Posterior vena cava (tissue), 2 donors: ENCODE data around the gene DHX8. TPM values are rescaled to one million over a fixed set of nuclear protein-coding genes. Genes with fewer than 3 reads are reported as not detected.
"Not testable (repeated sequence)": the region's sequence is repeated elsewhere in the genome, so short reads cannot be mapped to it uniquely, and the experiment has no call there.

ENCODE experiments used
- DNase-seq: peaks from one replicate; pipeline ENCODE4 v3.0.0-alpha.2; 2020; ENCODE audit warnings: low spot score
- intact Hi-C, 2 donors: fragments of 100-400 bp; cut with DNase I; formaldehyde crosslinking; loops; one replicate each; pipeline versions ENCODE4 v1.14.1 to v1.14.2; 2022 to 2023
- total RNA-seq, 2 donors: library from RNA; stranded (reverse); fragmentation: NEBNext Ultra II Directional; extraction: Animal tissue kit (Norgen Biotek cat#: 25700); gene quantifications; one replicate each; pipeline ENCODE4 v1.2.1, GENCODE V29; 2021
- donor health status: DM: yes; HTN: yes; CAD: no.
- donor health status: DM: yes; HTN: yes; CAD: no.

DHX8 gene
- total RNA-seq, 2 donors from 2014 or later: 35.2 to 45.2 TPM

DNA sequence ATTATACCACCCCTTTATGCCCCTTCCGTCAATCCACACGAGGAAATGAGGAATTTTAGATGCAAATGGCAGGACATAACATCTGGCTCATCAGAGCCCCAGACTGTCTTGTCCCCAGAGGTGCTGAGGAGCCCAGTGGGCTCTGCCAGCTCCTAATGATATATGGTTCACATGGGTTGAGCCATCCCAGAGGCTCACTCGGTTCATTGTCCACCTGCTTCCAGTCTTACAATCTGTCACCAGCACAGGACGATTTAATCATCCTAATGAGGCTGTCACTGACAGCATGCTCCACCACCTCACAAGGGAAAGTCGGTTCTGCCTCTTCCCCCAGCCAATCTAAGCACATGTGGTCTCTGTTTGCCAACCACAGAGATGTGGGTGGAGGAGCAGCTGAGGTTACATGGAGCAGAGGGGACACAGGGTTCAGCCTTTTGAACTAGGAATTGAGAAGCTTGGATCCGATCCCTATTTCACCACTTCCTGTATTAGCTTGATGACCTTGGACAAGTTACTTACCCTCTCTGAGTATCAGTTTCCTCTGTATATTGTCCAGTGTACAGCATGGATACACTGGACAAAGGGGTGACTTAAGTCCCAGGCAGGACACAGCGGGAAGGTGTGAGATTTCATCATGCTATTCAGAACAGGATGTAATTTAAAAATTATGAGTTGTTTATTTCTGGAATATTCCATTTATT is 27.0 kb upstream of the DHX8 start:
- no peak for DNase-seq
- intact Hi-C loops: no loop called here

DNA sequence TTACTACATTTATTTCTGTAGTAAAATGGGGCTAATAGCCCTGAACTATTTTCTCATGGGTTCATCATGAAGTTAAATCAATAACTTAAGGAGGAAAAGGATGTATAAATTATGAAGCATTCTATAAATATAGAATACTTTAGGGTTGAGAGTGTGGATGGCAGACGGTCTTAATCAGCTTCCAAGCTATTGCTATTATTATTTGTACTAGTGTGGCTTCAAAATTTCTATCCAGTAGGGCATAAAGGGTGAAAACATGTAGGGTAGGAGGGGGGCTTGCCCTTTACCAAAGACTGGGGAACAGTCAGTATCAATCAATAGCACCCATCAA is 26.4 kb upstream of the DHX8 start:
- intact Hi-C loops: no loop called here
- no peak for DNase-seq

DNA sequence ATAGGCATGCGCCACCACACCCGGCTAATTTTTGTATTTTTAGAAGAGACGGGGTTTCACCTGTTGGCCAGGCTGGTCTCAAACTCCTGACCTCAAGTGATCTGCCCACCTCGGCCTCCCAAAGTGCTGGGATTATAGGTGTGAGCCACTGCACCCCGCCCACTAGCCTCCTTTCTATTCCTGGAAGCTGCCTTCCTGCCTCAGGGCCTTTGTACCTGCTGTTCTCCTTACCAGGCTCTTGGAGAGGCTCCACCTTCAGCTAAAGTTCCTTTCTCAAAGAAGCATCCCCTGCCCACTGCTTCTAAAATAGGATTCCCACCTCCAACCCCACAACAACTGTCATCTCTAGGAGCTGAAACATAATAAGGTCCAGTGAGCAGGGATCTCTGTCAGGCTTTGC is 23.9 kb upstream of the DHX8 start:
- intact Hi-C loops: not testable (repeated sequence)

DNA sequence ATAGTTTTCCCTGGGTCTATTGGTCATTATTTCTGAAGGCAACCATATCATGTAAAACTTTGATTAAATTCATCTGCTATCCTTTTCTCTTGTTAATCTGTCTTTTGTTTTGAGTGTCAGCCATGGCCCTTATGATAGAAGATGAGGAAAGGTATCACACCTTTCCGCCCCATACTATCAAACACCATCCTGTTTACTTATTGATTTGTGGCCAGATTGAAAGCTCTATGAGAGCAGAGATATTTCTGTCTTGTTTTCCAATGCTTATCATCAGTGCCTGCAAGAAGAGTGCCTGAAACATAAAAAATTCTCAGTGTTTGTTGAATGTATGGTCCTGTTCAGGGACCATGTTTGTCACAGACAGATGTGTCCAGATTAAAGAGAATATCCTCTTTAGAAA is 22.6 kb upstream of the DHX8 start:
- no peak for DNase-seq
- intact Hi-C loops: no loop called here

More for the DNA sequence above, 23.9 kb upstream of the DHX8 start:
- not testable (repeated sequence) for DNase-seq

DNA sequence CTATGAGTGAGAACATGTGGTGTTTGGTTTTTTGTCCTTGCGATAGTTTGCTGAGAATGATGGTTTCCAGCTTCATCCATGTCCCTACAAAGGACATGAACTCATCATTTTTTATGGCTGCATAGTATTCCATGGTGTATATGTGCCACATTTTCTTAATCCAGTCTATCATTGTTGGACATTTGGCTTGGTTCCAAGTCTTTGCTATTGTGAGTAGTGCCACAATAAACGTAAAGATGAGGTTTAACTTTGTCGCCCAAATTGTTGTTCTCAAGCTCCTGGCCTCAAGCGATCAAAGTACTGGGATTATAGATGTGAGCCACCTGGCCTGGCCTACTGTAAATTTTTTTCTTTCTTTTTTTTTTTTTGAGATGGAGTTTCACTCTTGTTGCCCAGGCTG is 21.2 kb upstream of the DHX8 start:
- intact Hi-C loops: not testable (repeated sequence)

DNA sequence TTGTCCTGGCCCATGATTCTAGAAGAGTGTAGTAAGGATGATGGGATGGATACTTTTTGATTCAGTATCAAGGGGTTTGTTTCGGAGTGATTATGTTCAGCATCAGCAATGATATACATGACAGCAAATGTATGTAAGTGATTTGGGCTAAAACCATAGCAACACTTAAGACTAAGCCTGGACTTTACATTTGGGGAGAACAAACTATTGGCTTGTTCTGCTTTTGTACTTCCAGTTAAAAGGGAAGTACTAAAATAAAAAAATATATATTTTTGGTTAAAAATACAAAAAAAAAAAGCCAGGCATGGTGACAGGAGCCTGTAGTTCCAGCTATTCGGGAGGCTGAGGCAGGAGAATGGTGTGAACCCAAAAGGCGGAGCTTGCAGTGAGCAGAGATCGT is 20.5 kb upstream of the DHX8 start:
- intact Hi-C loops: no loop called here
- no peak for DNase-seq

More for the DNA sequence above, 21.2 kb upstream of the DHX8 start:
- DNase-seq: not testable (repeated sequence)

DNA sequence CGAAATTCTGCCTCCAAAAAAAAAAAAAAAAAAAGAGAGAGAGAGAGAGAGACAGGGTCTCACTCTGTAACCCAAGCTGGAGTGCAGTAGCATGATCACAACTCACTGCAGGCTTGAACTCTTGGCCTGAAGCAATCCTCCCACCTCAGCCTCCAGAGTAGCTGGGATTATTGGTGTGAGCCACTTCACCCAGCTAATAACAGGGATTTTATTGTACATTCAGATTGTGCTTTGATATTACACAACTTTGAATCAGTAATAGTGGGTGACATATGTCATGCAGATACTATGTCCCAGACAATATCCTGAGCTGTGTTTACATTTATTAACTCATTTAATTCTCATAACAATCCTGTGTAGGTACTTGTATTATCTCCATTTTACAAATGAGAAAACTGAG is 19.7 kb upstream of the DHX8 start:
- DNase-seq: no peak
- intact Hi-C loops: no loop called here

DNA sequence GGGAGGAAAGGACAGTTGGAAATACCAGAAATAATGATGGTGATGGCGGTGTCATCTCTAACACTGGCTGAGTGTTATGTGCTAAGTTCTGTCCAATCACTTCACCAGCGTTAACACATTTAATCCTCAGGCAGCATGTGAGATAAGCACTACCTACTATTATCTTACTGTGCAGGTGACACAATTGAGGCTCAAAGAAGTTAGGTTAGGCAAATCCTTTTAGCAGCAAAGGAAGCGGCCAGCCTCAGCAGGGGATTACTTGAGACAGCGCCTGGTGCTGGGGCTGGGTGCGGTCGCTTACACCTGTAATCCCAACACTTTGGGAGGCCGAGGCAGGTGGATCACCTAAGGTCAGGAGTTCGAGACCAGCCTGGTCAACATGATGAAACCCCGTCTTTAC is 18.7 kb upstream of the DHX8 start:
- intact Hi-C loops: no loop called here
- DNase-seq: no peak

DNA sequence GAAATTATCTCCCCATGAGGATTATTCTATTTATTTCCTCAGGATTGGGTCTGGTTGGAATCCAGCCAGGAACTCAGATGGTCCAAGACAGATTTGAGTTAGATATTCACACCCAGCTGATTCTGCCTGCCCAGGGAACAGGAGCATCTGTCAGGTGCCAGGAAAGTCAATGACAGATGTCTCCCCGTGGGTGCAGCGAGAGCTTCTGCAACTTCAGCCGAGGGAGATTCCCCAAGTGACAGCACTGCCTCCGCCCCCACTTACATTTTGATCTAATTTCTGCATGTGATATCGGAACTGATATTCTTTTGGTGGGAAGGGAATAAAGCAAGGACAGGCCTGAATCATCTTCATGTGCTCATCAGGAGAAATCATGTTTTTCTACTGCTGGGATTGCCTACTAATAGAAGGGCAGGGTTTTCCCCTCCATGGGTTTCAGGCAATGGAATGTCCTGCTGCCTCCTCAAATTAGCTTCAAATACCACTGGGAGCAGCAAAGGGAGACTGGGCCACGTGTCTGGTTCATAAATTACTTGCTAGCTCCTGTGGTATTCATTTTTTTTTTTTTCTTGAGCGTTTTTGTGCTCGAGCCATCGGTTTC is 15.7 kb upstream of the DHX8 start:
- no peak for DNase-seq
- intact Hi-C loops: no loop called here

DNA sequence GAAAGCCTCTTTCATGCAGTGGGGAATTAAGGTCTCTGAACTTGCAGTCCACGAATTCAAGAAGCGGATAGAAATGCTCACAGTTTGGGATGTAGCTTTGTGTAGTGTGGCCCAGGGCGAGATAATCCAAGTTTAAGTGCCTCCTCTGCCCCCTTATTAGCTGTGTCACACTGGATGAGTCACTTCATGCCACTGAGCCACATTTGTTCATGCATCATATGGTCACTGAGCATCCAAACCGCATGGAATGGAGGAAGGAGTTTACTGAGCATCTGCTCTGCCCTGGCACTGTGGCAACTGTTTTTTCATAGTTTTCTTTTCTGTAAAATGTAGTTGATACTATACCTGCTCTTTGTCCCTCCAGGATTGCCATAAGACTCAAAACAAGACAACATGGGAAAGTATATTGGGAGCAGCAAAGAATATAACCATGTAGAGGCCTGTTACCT is 15.1 kb upstream of the DHX8 start:
- intact Hi-C loops: no loop called here
- DNase-seq: no peak

DNA sequence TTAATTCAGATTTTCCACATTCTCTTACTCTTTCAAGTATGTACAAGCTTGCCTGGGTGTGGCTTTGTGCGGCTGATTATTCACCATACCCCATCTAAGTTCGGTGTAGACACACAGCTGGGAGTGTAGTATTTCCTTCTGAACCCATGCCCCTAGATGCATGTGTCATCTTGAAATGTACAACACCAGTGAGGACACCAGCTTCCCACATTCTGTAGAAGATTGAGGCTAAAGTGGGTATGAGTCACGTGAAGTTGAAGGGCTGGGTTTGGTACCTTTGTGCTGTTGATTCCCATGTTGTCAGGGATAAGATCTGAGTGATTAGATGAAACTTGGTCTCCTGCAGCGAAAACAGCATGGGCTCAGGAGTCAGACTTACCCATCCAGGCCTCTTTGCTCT is 14.6 kb upstream of the DHX8 start:
- intact Hi-C loops: no loop called here
- DNase-seq: no peak

DNA sequence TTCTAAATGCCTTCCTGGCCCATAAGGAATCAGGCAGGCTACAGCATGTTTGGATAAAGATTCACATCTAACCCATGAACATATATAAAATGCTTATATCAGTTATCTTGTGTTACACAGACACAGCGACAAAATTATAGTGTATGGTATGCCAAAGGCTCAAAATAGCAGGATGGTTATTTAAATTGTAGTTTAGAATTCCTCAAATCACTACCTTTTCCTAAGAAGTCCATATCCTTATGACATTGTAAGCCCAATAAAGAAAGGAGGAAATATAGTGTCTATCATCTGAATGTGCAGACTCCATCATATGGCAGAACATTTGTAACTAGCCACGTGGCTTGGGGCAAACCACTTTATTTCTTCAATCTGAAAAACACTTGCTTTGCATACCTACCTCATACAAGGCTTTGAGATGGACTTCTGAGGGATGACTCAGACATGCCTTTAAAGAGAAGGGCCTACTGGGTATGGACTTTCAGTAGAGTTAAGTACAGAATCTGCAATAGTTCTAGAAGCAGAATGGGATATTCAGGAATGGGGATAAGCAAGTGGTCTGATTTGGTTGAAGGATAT is 12.1 kb upstream of the DHX8 start:
- intact Hi-C loops: no loop called here
- no peak for DNase-seq

DNA sequence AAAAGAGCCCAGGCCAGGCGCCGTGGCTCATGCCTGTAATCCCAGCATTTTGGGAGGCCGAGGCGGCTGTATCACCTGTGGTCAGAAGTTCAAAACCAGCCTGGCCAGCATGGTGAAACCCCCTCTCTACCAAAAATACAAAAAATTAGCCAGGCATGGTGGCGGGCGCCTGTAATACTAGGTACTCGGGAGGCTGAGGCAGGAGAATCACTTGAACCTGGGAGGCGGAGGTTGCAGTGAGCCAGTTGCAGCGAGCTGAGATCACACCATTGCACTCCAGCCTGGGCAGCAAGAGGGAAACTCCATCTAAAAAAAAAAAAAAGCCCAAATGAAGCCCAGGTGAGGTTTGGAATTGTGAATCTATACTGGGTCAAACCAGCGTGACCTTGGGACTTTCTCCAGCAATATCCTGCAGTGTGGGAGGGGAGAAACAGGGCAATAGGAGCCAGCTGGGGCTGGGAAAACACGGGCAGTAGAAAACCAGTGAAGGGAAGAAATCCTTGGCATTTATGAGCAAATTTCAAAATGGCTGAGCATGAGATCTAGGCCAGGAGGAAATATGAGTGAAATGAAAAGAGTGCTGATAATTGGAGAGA is 8.2 kb upstream of the DHX8 start:
- intact Hi-C loops: no loop called here
- DNase-seq: no peak

DNA sequence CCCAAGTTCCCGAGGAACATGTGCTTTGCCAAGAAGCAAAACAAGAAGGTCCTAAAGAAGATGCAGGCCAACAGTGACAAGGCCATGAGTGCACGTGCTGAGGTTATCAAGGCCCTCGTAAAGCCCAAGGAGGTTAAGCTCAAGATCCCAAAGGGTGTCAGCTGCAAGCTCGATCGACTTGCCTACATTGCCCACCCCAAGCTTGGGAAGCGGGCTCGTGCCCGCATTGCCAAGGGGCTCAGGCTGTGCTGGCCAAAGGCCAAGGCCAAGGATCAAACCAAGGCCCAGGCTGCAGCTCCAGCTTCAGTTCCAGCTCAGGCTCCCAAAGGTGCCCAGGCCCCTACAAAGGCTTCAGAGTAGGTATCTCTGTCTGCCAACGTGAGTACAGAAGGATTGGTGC is 7.5 kb upstream of the DHX8 start:
- intact Hi-C loops, DNase-seq: not testable (repeated sequence)

DNA sequence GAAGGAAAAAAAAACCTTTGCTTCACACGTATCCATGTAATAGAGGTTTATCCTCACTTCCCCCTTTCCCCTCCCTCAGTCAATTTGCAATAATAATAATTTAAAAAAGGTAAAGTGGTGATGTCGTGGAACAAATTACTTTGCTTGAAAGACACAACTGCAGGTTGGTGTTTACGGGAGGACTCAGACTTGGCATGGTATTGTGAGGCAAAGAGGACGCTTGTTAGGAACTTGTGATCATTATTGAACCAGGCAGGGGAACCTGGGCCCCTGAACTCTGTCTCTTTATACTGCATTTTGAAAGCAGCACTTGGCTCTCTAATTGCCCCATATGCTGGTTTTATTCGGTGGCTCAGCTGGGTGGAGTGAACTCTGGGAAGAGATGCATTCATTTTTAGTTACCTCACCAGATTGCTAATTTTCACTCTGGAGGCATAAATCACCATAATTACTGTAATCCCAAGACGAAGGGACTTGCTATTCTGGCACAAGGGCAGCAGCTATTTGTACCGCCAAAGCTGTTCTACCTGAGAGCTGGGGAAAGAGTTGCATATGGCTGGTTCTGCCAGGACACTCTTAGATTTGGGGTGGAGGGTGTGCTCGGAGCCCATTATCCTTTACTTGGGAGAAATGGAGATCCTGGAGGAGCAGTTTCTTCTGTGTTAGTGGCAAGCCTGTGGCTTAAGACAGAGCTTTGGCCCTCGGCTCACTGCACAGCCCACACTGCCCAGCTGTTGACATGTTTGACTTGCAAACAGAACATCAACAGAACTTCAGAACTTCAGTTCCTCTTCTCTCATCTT is 5.7 kb upstream of the DHX8 start:
- DNase-seq: no peak
- intact Hi-C loops: no loop called here

DNA sequence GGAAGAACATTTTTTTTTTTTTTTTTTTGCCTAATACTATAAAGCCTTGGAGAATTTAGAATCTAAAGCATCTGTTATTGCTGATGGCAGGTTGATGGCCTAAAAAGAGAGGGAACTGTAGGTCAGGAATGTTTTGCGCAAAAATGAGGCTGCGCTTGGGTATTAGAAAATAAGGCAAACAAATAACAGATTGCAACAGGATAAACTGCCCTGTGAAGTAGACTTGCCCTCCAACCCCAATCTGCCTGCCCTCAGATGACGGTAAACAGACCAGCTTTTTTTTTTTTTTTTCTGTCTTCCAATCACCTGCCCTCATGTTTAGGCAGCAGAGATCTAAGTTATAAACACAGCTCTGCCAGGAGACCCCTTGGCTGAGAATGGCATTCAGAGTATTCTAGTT is 3.8 kb upstream of the DHX8 start:
- intact Hi-C loops: no loop called here

DNA sequence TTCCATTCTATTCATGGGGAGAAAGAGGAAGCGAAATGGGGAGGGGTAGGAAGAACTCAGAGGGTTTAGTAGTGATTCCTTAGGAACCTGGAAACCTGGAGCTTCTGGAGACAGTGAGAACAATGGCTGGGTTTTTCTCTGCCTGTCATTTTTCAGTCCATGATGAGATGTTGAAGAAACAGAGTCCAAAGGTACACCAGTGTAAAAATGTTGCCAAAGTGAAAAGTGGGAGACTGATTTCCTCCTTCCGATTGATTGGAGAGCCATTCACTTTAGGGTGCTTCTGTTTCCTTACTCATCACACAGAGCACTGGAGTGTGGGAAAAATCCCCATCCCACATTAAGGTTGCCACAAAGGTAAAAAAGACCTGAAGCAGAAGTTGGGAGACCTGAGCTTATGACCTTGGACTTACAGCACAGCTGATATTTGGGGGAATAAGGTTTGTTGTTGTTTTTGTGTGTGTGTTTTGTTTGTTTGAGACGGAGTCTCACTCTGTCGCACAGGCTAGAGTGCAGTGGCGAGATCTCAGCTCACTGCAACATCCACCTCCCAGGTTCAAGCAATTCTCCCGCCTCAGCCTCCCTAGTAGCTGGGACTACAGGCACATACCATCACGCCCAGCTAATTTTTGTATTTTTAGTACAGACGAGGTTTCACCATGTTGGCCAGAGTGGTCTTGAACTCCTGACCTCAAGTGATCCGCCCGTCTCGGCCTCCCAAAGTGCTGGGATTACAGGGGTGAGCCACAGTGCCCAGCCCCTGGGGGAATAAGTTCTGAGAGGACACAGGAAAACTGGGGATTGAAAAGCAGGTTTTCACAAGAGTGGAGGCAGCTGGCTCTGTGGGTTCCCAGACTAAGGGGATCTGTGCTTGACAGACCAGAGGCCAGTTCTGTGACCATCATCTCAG is 1.4 kb upstream of the DHX8 start:
- intact Hi-C loops: loop anchor here (2.0 kb wide), 2 partner anchors 88 to 90 kb away; no protein-coding TSS in a partner anchor
- DNase-seq: no peak

More for the DNA sequence above, 3.8 kb upstream of the DHX8 start:
- DNase-seq: no peak

DNA sequence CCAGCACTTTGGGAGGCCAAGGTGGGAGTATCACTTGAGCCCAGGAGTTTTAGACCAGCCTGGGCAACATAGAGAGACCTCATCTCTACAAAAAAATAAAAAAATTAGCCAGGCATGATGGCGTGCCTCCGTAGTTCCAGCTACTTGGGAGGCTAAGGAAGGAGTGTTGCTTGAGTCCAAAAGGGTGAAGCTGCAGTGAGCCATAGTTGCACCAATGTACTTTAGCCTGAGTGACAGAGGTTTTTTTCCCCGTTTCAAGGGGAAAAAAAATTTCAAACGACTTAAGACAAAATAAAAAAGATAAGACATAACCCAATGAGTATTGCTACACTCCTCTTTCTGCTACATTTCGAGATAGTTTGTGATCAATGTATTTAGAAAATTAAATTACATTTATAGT is 6.8 kb downstream of the DHX8 start:
- intact Hi-C loops: no loop called here
- DNase-seq: no peak

DNA sequence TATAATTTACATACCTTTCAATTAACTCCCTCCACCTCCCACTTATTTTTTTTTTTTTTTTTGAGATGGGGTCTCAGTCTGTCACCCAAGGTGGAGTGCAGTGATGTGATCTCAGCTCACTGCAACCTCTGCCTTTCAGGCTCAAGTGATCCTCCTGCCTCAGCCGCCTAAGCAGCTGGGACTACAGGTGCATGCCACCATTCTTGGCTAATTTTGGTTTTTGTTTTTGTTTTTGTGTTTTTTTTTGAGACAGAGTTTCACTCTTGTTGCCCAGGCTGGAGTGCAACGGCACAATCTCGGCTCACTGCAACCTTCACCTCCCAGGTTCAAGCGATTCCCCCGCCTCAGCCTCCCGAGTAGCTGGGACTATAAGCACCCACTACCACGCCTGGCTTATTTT is 25.7 kb downstream of the DHX8 start:
- intact Hi-C loops, DNase-seq: not testable (repeated sequence)
